Endothelial cell of umbilical vein (primary cell): ENCODE measurements around the gene PAQR7. TPM values are rescaled to one million over a fixed set of nuclear protein-coding genes. Genes with fewer than 3 reads are reported as not detected.

Source experiments
- BruUV-seq: library from RNA; stranded (reverse); fragments of 400-500 nt; replicated peaks from 2 replicates; lab custom pipeline; 2021; lab: Mats Ljungman, UMichigan
- CTCF ChIA-PET: fragments of 300-600, 350-600 bp; sonication (Branson Sonifier 250); formaldehyde crosslinking; loops from one replicate; lab custom pipeline; 2021; ENCODE audit warnings: antibody characterized with exemption, inconsistent platforms; lab: Charles Lee
- POLR2A ChIA-PET: fragments of 300-600, 350-600 bp; sonication (Branson Sonifier 250); formaldehyde crosslinking; loops from one replicate; lab custom pipeline; 2021; ENCODE audit warnings: antibody characterized with exemption, inconsistent platforms; lab: Charles Lee
- DNase-seq: peaks from one replicate; pipeline ENCODE4 v3.0.0-alpha.2; 2011; ENCODE audit warnings: low read depth, low spot score
- FAIRE-seq: peaks from 2 replicates; lab custom pipeline; 2011; peaks lifted over from hg19 to GRCh38; lab: Jason Lieb, UNC
- H2AFZ ChIP-seq: 2 replicates; pipeline ENCODE4 v1.6.0; 2012; ENCODE audit warnings: low read depth, low read length, control low read depth, inconsistent platforms
- H3K27ac ChIP-seq: 2 replicates; pipeline ENCODE4 v1.5.1; 2011; ENCODE audit warnings: low read depth, mild to moderate bottlenecking, control low read depth, low read length, moderate library complexity; ENCODE audit not compliant: insufficient read depth
- H3K27me3 ChIP-seq, 2 experiments: 2 replicates each; pipeline versions ENCODE4 v1.6.0 to v1.6.1; 2011; ENCODE audit warnings: low read length in 2 of 2, mixed read lengths in 1 of 2; ENCODE audit not compliant: control insufficient read depth in 2 of 2, insufficient read depth in 2 of 2
- H3K36me3 ChIP-seq, 2 experiments: 2 replicates in 1 of 2; 3 replicates in 1 of 2; pipeline ENCODE4 v1.5.1; 2011; ENCODE audit warnings: low read length in 2 of 2, mild to moderate bottlenecking in 1 of 2, moderate library complexity in 1 of 2; ENCODE audit not compliant: control insufficient read depth in 2 of 2, insufficient read depth in 2 of 2; ENCODE audit errors: extremely low read depth in 1 of 2
- H3K4me1 ChIP-seq: 3 replicates; pipeline ENCODE4 v1.5.1; 2011; ENCODE audit warnings: mild to moderate bottlenecking, low read length; ENCODE audit not compliant: control insufficient read depth, insufficient read depth; ENCODE audit errors: extremely low read depth
- H3K4me2 ChIP-seq: 2 replicates; pipeline ENCODE4 v1.6.1; 2011; ENCODE audit warnings: low read length, control low read depth, mixed read lengths; ENCODE audit not compliant: insufficient read depth
- H3K4me3 ChIP-seq, 3 experiments: fragments of 200-600 bp in 1 of 3; sonication (generic), shearing (Covaris generic) in 1 of 3; replicated peaks in 1 of 3; 2 replicates each; pipeline ENCODE4 v1.5.1; 2011 to 2016; ENCODE audit warnings: control low read depth in 3 of 3, low read length in 3 of 3, mild to moderate bottlenecking in 2 of 3, inconsistent platforms in 1 of 3, low read depth in 1 of 3, moderate library complexity in 1 of 3; ENCODE audit not compliant: insufficient read depth in 1 of 3
- H3K79me2 ChIP-seq: 2 replicates; pipeline ENCODE4 v1.6.0; 2012; ENCODE audit warnings: low read length, inconsistent platforms; ENCODE audit not compliant: control insufficient read depth, insufficient read depth
- H3K9ac ChIP-seq: replicated peaks from 2 replicates; pipeline ENCODE3; 2011; ENCODE audit warnings: low read length, control low read depth; ENCODE audit not compliant: insufficient read depth; ENCODE audit errors: extremely low read depth
- H3K9me1 ChIP-seq: replicated peaks from 3 replicates; pipeline ENCODE4 v1.6.0; 2011; ENCODE audit warnings: mild to moderate bottlenecking, low read length; ENCODE audit not compliant: control insufficient read depth, insufficient read depth; ENCODE audit errors: extremely low read depth
- H3K9me3 ChIP-seq: replicated peaks from 2 replicates; pipeline ENCODE4 v1.5.1; 2012; ENCODE audit warnings: low read length, inconsistent platforms; ENCODE audit not compliant: control insufficient read depth, insufficient read depth
- H4K20me1 ChIP-seq: replicated peaks from 2 replicates; pipeline ENCODE3; 2011; ENCODE audit warnings: mild to moderate bottlenecking, low read length; ENCODE audit not compliant: control insufficient read depth, insufficient read depth; ENCODE audit errors: extremely low read depth
- CTCF ChIP-seq, 2 donors: IDR thresholded peaks; 1 replicate in 1 of 2; 2 replicates in 1 of 2; pipeline ENCODE4 v1.5.1; 2011; ENCODE audit warnings: low read length in 2 of 2, mild to moderate bottlenecking in 2 of 2, moderate library complexity in 2 of 2, control low read depth in 1 of 2, inconsistent platforms in 1 of 2, low read depth in 1 of 2; ENCODE audit not compliant: insufficient read depth in 1 of 2; ENCODE audit errors: extremely low read depth in 1 of 2
- EZH2 ChIP-seq: IDR thresholded peaks from 2 replicates; pipeline ENCODE4 v1.6.1; 2012; ENCODE audit warnings: borderline replicate concordance, low read depth, mild to moderate bottlenecking, moderate library complexity, low read length, inconsistent platforms; ENCODE audit not compliant: severe bottlenecking
- FOS ChIP-seq: IDR thresholded peaks from 2 replicates; pipeline ENCODE4 v1.6.1; 2011; ENCODE audit warnings: mild to moderate bottlenecking, low read length, moderate library complexity, borderline replicate concordance; ENCODE audit not compliant: insufficient read depth
- GATA2 ChIP-seq: IDR thresholded peaks from 2 replicates; pipeline ENCODE4 v1.7.0; 2011; ENCODE audit warnings: low read depth, mild to moderate bottlenecking, moderate library complexity, mixed read lengths, low read length; ENCODE audit not compliant: insufficient read length, insufficient read depth
- MYC ChIP-seq: IDR thresholded peaks from one replicate; pipeline ENCODE4 v1.6.1; 2011; ENCODE audit warnings: mild to moderate bottlenecking, low read depth, low read length
- POLR2A ChIP-seq: IDR thresholded peaks from 2 replicates; pipeline ENCODE4 v1.6.1; 2012; ENCODE audit warnings: low read depth, mild to moderate bottlenecking, control low read depth, low read length
- POLR2AphosphoS5 ChIP-seq: IDR thresholded peaks from 2 replicates; pipeline ENCODE4 v1.6.1; 2012; ENCODE audit warnings: low read depth, mild to moderate bottlenecking, control low read depth, low read length, moderate library complexity; ENCODE audit not compliant: insufficient read depth
- dilution Hi-C: fragments of 300-500 bp; cut with MboI; formaldehyde crosslinking; loops from one replicate; pipeline ENCODE4 v1.15.0; 2019; ENCODE audit warnings: low sequenced_read_pairs; ENCODE audit not compliant: extremely low pct_ligation_motif_present
- intact Hi-C: fragments of 100-400 bp; cut with micrococcal nuclease; formaldehyde crosslinking; loops from one replicate; pipeline ENCODE4 v1.10.0; 2022
- polyA plus RNA-seq, 4 experiments: library from polyadenylated mRNA; depleted of rRNA in 3 of 4; stranded (reverse) in 3 of 4; unstranded in 1 of 4; fragments of >200 nt; gene quantifications; 2 replicates each; pipeline versions ENCODE4 v1.2.1 to v1.2.3, GENCODE V29; 2011 to 2012; ENCODE audit warnings: missing spikeins in 1 of 4
- total RNA-seq: library from RNA; stranded (reverse); gene quantifications from 2 replicates; pipeline ENCODE4 v1.2.3, GENCODE V29; 2021
- TF ChIP-seq, protein P1 (sequence below): IDR thresholded peaks from 2 replicates; pipeline ENCODE4 v1.6.1; 2011; ENCODE audit not compliant: insufficient read depth, insufficient read length

Gene PAQR7
- total and polyA plus RNA-seq, 2 donors (not counting 3 experiments of a cell fraction or from before 2014, with no cell fraction given): 8.4 to 10.8 TPM

DNA sequence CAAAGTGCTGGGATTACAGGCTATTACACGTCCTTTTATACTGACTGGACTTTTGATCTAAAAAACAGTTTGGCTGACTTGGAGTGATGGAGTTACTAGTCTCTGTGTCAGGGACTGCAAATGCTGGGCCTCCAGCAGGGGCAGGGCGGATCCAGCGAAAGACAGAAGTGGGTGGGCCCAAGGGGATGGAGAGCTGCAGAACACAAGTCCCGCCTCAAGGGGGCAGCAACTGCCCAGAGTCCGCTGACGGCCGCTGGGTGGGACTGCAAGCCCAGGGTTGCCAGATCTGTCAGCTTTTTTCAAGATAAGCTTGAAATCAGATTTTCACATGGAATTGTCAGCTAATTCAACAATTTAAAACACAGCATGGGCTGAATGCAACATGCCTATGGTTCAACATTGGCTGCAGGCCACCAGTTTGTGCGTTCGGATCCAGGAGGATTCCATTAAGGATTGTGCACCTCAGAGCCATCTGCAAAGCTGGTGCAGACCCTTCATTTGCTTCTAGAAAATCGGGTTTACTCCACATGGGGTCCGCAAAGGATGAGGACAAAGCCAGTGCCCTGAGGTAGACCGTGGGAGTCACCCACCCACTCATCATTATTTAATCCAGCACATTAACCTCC, 20.0 kb upstream of the PAQR7 start:
- peak overlapping the region; percentile 4 for H3K27ac ChIP-seq
- DNase-seq: peak; percentile 95
- ChIA-PET POLR2A (interaction anchor here (1.8 to 2.3 kb wide), 2 partner anchors 10 to 102 kb away, joined by 14 to 20 read pairs; partner anchors contain the start of gene PAFAH2), CTCF (interaction anchor here (0.6 to 15.3 kb wide), 60 partner anchors 9 to 521 kb away, joined by 3 to 404 read pairs (median 4); partner anchors contain the start of genes EXTL1, PAFAH2, PAQR7 and PDIK1L)
- no peaks in the 10 kb centered on the region for H3K9me3 ChIP-seq
- peaks cover 7% of the 10 kb centered on the region for H3K79me2 ChIP-seq
- peaks cover 15 to 17% of the 10 kb centered on the region in 2 experiments for H3K36me3 ChIP-seq
- H3K4me1 ChIP-seq: peaks cover 12% of the 10 kb centered on the region
- TF ChIP-seq MYC: no peak
- peak; percentile 98 to 99 for TF ChIP-seq CTCF (IDR thresholded peaks at IDR 0.05; ENCODE audit: extremely low read depth in 1 of 2, insufficient read depth in 1 of 2, low read depth in 1 of 2, low read length in 2 of 2)
- dilution Hi-C loops (loop anchor here (25.0 kb wide), 1 partner anchor 92 kb away; the partner anchor contains the start of gene PAFAH2), intact Hi-C loops (loop anchor here (1.0 to 2.0 kb wide), 4 partner anchors 10 to 140 kb away; partner anchors contain the start of gene PAFAH2)
- no peak overlapping the region for H2AFZ ChIP-seq
- no peak overlapping the region for H3K9ac ChIP-seq
- H3K9me1 ChIP-seq: no peaks in the 10 kb centered on the region
- BruUV-seq: no TSS peak
- no peaks in the 10 kb centered on the region for H3K27me3 ChIP-seq
- H3K4me2 ChIP-seq: no peak overlapping the region
- no peak overlapping the region for H3K4me3 ChIP-seq
- peak; percentile 99 for FAIRE-seq
- H4K20me1 ChIP-seq: no peaks in the 10 kb centered on the region

- Histone ChIP-seq H4K20me1 (no peaks in the 10 kb centered on the region), H3K36me3 (peaks cover 0 to 1% of the 10 kb centered on the region in 2 experiments), H3K27ac (no peak overlapping the region), H3K4me2 (no peak overlapping the region), H3K79me2 (no peaks in the 10 kb centered on the region), H2AFZ (no peak overlapping the region), H3K4me1 (peaks cover 12% of the 10 kb centered on the region), H3K27me3 (no peaks in the 10 kb centered on the region), H3K9ac (no peak overlapping the region), H3K9me1 (no peaks in the 10 kb centered on the region), H3K4me3 (no peak overlapping the region), H3K9me3 (no peaks in the 10 kb centered on the region)
- DNase-seq (no peak), FAIRE-seq (no peak)
- intact Hi-C loops: no loop called here
- POLR2A ChIA-PET: no interaction called here
- dilution Hi-C loops: loop anchor here (25.0 kb wide), 1 partner anchor 94 kb away; the partner anchor contains the start of gene PAFAH2
- BruUV-seq: no TSS peak
- CTCF ChIA-PET: interaction anchor here (0.9 to 15.3 kb wide), 6 partner anchors 8 to 105 kb away, joined by 3 to 404 read pairs (median 4); partner anchors contain the start of gene PAFAH2
- TF ChIP-seq EZH2 (no peak), POLR2AphosphoS5 (no peak), FOS (no peak), CTCF (IDR thresholded peaks at IDR 0.05; ENCODE audit: extremely low read depth in 1 of 2, insufficient read depth in 1 of 2, low read depth in 1 of 2, low read length in 2 of 2) (no peak), POLR2A (no peak), GATA2 (no peak)
- TF ChIP-seq, protein P1, sequence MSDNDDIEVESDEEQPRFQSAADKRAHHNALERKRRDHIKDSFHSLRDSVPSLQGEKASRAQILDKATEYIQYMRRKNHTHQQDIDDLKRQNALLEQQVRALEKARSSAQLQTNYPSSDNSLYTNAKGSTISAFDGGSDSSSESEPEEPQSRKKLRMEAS: no peak
Observed at GRCh38 chr1:25893116-25893515, 17.6 kb upstream of the PAQR7 start.
